Gastroesophageal sphincter (tissue), 3 donors: ENCODE results near the gene ULK3.

Experiments used
- CTCF ChIP-seq, 4 experiments: fragments of 200-600 bp in 2 of 4; fragments of 450-650 bp in 2 of 4; sonication (generic) in 1 of 4; IDR thresholded peaks; one replicate each; pipeline ENCODE4 v1.5.1; 2017 to 2019; ENCODE audit warnings: antibody characterized with exemption in 4 of 4, mild to moderate bottlenecking in 2 of 4, moderate library complexity in 2 of 4
- EP300 ChIP-seq: sonication (generic); formaldehyde crosslinking; IDR thresholded peaks from one replicate; pipeline ENCODE4 v1.6.1; 2017; ENCODE audit warnings: antibody characterized with exemption, mild to moderate bottlenecking
- POLR2A ChIP-seq, 2 donors: fragments of 450-650 bp; IDR thresholded peaks; one replicate each; pipeline ENCODE4 v1.6.1; 2017; ENCODE audit warnings: antibody characterized with exemption in 2 of 2, mild to moderate bottlenecking in 2 of 2, moderate library complexity in 1 of 2

- no peak for TF ChIP-seq CTCF (IDR thresholded peaks at IDR 0.05)
- TF ChIP-seq POLR2A (IDR thresholded peaks at IDR 0.05) = no peak
- no peak for TF ChIP-seq EP300
Measured at GRCh38 chr15:74845581-74845980, 2.6 kb upstream of the ULK3 start.
